Measurements from ENCODE around the gene PCDHGA5.

The PCDHGA5 gene

DNA sequence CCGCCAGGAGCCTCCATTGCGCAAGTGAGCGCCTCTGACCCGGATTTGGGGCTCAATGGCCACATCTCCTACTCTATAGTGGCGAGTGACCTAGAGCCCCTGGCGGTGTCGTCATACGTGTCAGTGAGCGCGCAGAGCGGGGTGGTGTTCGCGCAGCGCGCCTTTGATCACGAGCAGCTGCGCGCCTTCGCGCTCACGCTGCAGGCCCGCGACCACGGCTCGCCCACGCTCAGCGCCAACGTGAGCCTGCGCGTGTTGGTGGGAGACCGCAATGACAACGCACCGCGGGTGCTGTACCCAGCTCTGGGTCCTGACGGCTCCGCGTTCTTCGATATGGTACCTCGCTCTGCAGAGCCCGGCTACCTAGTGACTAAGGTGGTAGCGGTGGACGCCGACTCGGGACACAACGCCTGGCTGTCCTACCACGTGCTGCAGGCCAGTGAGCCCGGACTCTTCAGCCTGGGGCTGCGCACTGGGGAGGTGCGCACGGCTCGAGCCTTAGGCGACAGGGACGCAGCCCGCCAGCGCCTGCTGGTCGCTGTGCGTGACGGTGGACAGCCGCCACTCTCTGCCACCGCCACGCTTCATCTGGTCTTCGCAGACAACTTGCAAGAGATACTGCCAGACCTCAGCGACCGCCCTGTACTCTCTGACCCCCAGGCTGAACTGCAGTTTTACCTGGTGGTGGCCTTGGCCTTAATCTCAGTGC, 45.8 kb downstream of the PCDHGA5 start:
- no peak for DNase-seq
- Histone ChIP-seq H3K14ac (ENCODE audit: low read length in 2 of 2) (peak overlapping the region in 1 of 2 experiments; percentile 81), H3K79me1 (replicated peaks; ENCODE audit: low read length, poor library complexity, severe bottlenecking) (peaks cover 32% of the 10 kb centered on the region), H3K27me3 (ENCODE audit: control insufficient read depth in 1 of 2, insufficient read depth in 1 of 2, low read length in 2 of 2) (peaks cover 0 to 17% of the 10 kb centered on the region in 2 experiments), H3K18ac (ENCODE audit: low read depth in 1 of 2, low read length in 2 of 2) (no peak overlapping the region), H3K4me1 (ENCODE audit: control insufficient read depth, insufficient read depth, low read depth, low read length) (peaks cover 2% of the 10 kb centered on the region), H2BK12ac (ENCODE audit: low read length in 2 of 2) (peak overlapping the region in 1 of 2 experiments; percentile 3), H3K36me3 (ENCODE audit: control insufficient read depth in 1 of 2, insufficient read depth in 2 of 2, low read depth in 1 of 2, low read length in 2 of 2) (peaks cover 0 to 32% of the 10 kb centered on the region in 2 experiments), H3K4ac (ENCODE audit: low read depth in 1 of 2, low read length in 2 of 2) (no peak overlapping the region), H2AK5ac (ENCODE audit: low read length, severe bottlenecking) (no peak overlapping the region), H3K4me3 (ENCODE audit: insufficient read depth in 1 of 2, low read depth in 1 of 2, low read length in 2 of 2) (peak overlapping the region; percentile 20 to 35), H3K4me2 (ENCODE audit: low read length, poor library complexity, severe bottlenecking) (no peak overlapping the region), H2BK15ac (ENCODE audit: low read depth, poor library complexity, severe bottlenecking) (no peak overlapping the region), H3K27ac (ENCODE audit: low read length, poor library complexity, severe bottlenecking) (no peak overlapping the region), H2BK120ac (ENCODE audit: low read depth, low read length) (no peak overlapping the region), H3K9ac (ENCODE audit: low read length) (no peak overlapping the region), H4K91ac (ENCODE audit: low read length) (peak overlapping the region; percentile 16), H3K9me3 (ENCODE audit: control insufficient read depth, low read length) (peaks cover 26% of the 10 kb centered on the region), H2BK5ac (ENCODE audit: low read depth, low read length, poor library complexity, severe bottlenecking) (no peak overlapping the region), H2AFZ (ENCODE audit: low read depth, low read length) (no peak overlapping the region), H4K8ac (ENCODE audit: low read length) (no peak overlapping the region), H3K23ac (ENCODE audit: low read length in 2 of 2) (no peak overlapping the region)
- WGBS = 99% methylated on average over 64 of the region's 64 CpGs

DNA sequence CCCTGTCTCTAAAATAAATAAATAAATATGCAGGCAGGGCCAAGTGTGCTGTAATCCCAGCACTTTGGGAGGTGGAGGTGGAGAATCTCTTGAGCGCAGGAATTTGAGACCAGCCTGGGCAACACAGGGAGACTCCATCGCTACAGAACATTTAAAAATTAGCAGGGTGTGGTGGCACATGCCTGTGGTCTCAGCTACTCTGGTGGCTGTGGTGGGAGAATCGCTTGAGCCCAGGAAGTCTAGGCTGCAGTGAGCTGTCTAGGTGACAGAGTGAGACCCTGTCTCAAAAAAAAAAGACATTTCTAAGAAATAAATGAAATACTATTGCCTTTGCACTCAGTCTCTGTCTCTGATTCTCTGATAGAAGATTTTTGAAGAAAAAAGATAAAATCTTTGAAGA, 47.6 kb downstream of the PCDHGA5 start:
- no peak overlapping the region for H4K8ac ChIP-seq (ENCODE audit: low read length)
- 95% methylated on average over 3 of the region's 3 CpGs for WGBS

DNA sequence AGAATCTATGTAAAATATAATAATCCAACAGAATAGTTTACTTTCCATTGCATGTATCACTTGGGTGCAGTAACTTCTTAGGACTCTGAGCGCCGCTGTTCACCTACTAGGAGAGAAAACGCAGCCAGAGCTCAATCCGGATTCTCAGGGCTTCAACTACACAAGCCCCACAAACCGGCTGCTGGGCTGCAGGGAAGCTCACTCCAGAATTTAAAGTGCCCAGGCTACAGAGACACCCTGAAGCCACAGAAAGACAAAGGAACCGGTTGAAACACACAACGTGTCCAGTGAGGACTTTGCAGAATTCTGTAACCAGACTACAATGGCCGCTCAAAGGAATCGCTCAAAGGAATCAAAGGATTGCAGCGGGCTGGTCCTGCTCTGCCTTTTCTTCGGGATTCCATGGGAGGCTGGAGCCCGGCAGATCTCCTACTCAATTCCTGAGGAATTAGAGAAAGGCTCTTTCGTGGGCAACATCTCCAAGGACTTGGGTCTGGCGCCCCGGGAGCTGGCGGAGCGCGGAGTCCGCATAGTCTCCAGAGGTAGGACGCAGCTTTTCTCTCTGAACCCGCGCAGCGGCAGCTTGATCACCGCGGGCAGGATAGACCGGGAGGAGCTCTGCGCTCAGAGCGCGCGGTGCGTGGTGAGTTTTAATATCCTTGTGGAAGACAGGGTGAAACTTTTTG, 49.0 kb downstream of the PCDHGA5 start, which contains the start of gene PCDHGA10:
PCDHGA10 (plus strand) TSS at position 134 of the 686 bp plus-strand sequence; CDS start at position 323, 189 bp downstream.
- Histone ChIP-seq H2BK120ac (ENCODE audit: low read depth, low read length) (no peak within 1 kb of the TSS), H2BK12ac (ENCODE audit: low read length in 2 of 2) (no peak within 1 kb of the TSS), H3K27ac (ENCODE audit: low read length, poor library complexity, severe bottlenecking) (no peak within 1 kb of the TSS), H2AK5ac (ENCODE audit: low read length, severe bottlenecking) (no peak within 1 kb of the TSS), H3K14ac (ENCODE audit: low read length in 2 of 2) (no peak within 1 kb of the TSS), H2BK15ac (ENCODE audit: low read depth, poor library complexity, severe bottlenecking) (no peak within 1 kb of the TSS), H3K36me3 (ENCODE audit: control insufficient read depth in 1 of 2, insufficient read depth in 2 of 2, low read depth in 1 of 2, low read length in 2 of 2) (peaks cover 0 to 36% of the 10 kb centered on the region in 2 experiments), H3K27me3 (ENCODE audit: control insufficient read depth in 1 of 2, insufficient read depth in 1 of 2, low read length in 2 of 2) (peaks cover 0 to 17% of the 10 kb centered on the region in 2 experiments), H3K23ac (ENCODE audit: low read length in 2 of 2) (no peak within 1 kb of the TSS), H3K18ac (ENCODE audit: low read depth in 1 of 2, low read length in 2 of 2) (no peak within 1 kb of the TSS), H3K4me2 (ENCODE audit: low read length, poor library complexity, severe bottlenecking) (no peak within 1 kb of the TSS), H3K4ac (ENCODE audit: low read depth in 1 of 2, low read length in 2 of 2) (no peak within 1 kb of the TSS), H4K91ac (ENCODE audit: low read length) (no peak within 1 kb of the TSS), H2AFZ (ENCODE audit: low read depth, low read length) (no peak within 1 kb of the TSS), H3K9ac (ENCODE audit: low read length) (peak within 1 kb of the TSS; percentile 85), H3K79me1 (replicated peaks; ENCODE audit: low read length, poor library complexity, severe bottlenecking) (peaks cover 34% of the 10 kb centered on the region), H2BK5ac (ENCODE audit: low read depth, low read length, poor library complexity, severe bottlenecking) (no peak within 1 kb of the TSS), H3K4me1 (ENCODE audit: control insufficient read depth, insufficient read depth, low read depth, low read length) (peaks cover 2% of the 10 kb centered on the region), H3K9me3 (ENCODE audit: control insufficient read depth, low read length) (peaks cover 16% of the 10 kb centered on the region), H3K4me3 (ENCODE audit: insufficient read depth in 1 of 2, low read depth in 1 of 2, low read length in 2 of 2) (peak within 1 kb of the TSS; percentile 18 to 87), H4K8ac (ENCODE audit: low read length) (no peak within 1 kb of the TSS)
- DNase-seq = peak; percentile 77
- WGBS = 80% methylated on average over 31 of the region's 31 CpGs

More for the DNA sequence above, 47.6 kb downstream of the PCDHGA5 start:
- peak; percentile 4 for DNase-seq
- Histone ChIP-seq H3K27me3 (ENCODE audit: control insufficient read depth in 1 of 2, insufficient read depth in 1 of 2, low read length in 2 of 2) (peaks cover 0 to 17% of the 10 kb centered on the region in 2 experiments), H2BK5ac (ENCODE audit: low read depth, low read length, poor library complexity, severe bottlenecking) (no peak overlapping the region), H2BK12ac (ENCODE audit: low read length in 2 of 2) (no peak overlapping the region), H3K79me1 (replicated peaks; ENCODE audit: low read length, poor library complexity, severe bottlenecking) (peaks cover 34% of the 10 kb centered on the region), H3K4ac (ENCODE audit: low read depth in 1 of 2, low read length in 2 of 2) (no peak overlapping the region), H3K9ac (ENCODE audit: low read length) (no peak overlapping the region), H3K23ac (ENCODE audit: low read length in 2 of 2) (no peak overlapping the region), H3K27ac (ENCODE audit: low read length, poor library complexity, severe bottlenecking) (no peak overlapping the region), H4K91ac (ENCODE audit: low read length) (no peak overlapping the region), H2AFZ (ENCODE audit: low read depth, low read length) (no peak overlapping the region), H2BK120ac (ENCODE audit: low read depth, low read length) (no peak overlapping the region), H3K4me3 (ENCODE audit: insufficient read depth in 1 of 2, low read depth in 1 of 2, low read length in 2 of 2) (no peak overlapping the region), H3K36me3 (ENCODE audit: control insufficient read depth in 1 of 2, insufficient read depth in 2 of 2, low read depth in 1 of 2, low read length in 2 of 2) (peaks cover 0 to 38% of the 10 kb centered on the region in 2 experiments), H2BK15ac (ENCODE audit: low read depth, poor library complexity, severe bottlenecking) (no peak overlapping the region), H3K4me1 (ENCODE audit: control insufficient read depth, insufficient read depth, low read depth, low read length) (peaks cover 2% of the 10 kb centered on the region), H2AK5ac (ENCODE audit: low read length, severe bottlenecking) (no peak overlapping the region), H3K4me2 (ENCODE audit: low read length, poor library complexity, severe bottlenecking) (no peak overlapping the region), H3K14ac (ENCODE audit: low read length in 2 of 2) (no peak overlapping the region), H3K18ac (ENCODE audit: low read depth in 1 of 2, low read length in 2 of 2) (no peak overlapping the region), H3K9me3 (ENCODE audit: control insufficient read depth, low read length) (peaks cover 22% of the 10 kb centered on the region)

DNA sequence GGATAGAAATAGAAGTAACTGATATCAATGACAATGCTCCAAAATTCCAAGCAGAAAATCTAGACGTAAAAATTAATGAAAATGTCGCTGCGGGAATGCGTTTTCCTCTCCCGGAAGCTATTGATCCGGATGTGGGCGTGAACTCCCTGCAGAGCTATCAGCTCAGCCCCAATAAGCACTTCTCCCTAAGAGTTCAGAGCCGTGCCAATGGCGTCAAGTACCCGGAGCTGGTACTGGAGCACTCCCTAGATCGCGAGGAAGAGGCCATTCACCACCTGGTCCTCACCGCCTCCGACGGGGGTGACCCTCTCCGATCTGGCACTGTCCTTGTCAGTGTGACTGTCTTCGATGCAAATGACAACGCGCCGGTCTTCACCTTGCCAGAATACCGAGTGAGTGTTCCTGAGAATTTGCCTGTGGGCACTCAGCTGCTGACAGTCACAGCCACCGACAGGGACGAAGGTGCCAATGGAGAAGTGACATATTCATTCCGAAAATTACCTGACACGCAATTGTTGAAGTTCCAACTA, 49.6 kb downstream of the PCDHGA5 start:
- 77% methylated on average over 23 of the region's 25 CpGs for WGBS
- no peak overlapping the region for H2BK5ac ChIP-seq (ENCODE audit: low read depth, low read length, poor library complexity, severe bottlenecking)
- H2AK5ac ChIP-seq (ENCODE audit: low read length, severe bottlenecking) = no peak overlapping the region
- no peak overlapping the region for H4K91ac ChIP-seq (ENCODE audit: low read length)
- peaks cover 0 to 37% of the 10 kb centered on the region in 2 experiments for H3K36me3 ChIP-seq (ENCODE audit: control insufficient read depth in 1 of 2, insufficient read depth in 2 of 2, low read depth in 1 of 2, low read length in 2 of 2)
- no peak overlapping the region for H3K18ac ChIP-seq (ENCODE audit: low read depth in 1 of 2, low read length in 2 of 2)
- H2BK120ac ChIP-seq (ENCODE audit: low read depth, low read length) = no peak overlapping the region
- peak overlapping the region in 1 of 2 experiments; percentile 87 for H3K4me3 ChIP-seq (ENCODE audit: insufficient read depth in 1 of 2, low read depth in 1 of 2, low read length in 2 of 2)
- no peak overlapping the region for H2BK12ac ChIP-seq (ENCODE audit: low read length in 2 of 2)
- no peak overlapping the region for H3K4ac ChIP-seq (ENCODE audit: low read depth in 1 of 2, low read length in 2 of 2)
- H3K4me2 ChIP-seq (ENCODE audit: low read length, poor library complexity, severe bottlenecking) = no peak overlapping the region
- no peak overlapping the region for H2AFZ ChIP-seq (ENCODE audit: low read depth, low read length)
- H3K27me3 ChIP-seq (ENCODE audit: control insufficient read depth in 1 of 2, insufficient read depth in 1 of 2, low read length in 2 of 2) = peaks cover 0 to 16% of the 10 kb centered on the region in 2 experiments
- no peak overlapping the region for H3K27ac ChIP-seq (ENCODE audit: low read length, poor library complexity, severe bottlenecking)
- H2BK15ac ChIP-seq (ENCODE audit: low read depth, poor library complexity, severe bottlenecking) = no peak overlapping the region
- H3K14ac ChIP-seq (ENCODE audit: low read length in 2 of 2) = no peak overlapping the region
- peak; percentile 12 for DNase-seq
- H3K4me1 ChIP-seq (ENCODE audit: control insufficient read depth, insufficient read depth, low read depth, low read length) = peaks cover 4% of the 10 kb centered on the region
- peaks cover 37% of the 10 kb centered on the region for H3K79me1 ChIP-seq (replicated peaks; ENCODE audit: low read length, poor library complexity, severe bottlenecking)
- peak overlapping the region; percentile 85 for H3K9ac ChIP-seq (ENCODE audit: low read length)
- no peak overlapping the region for H4K8ac ChIP-seq (ENCODE audit: low read length)
- no peak overlapping the region for H3K23ac ChIP-seq (ENCODE audit: low read length in 2 of 2)
- peaks cover 13% of the 10 kb centered on the region for H3K9me3 ChIP-seq (ENCODE audit: control insufficient read depth, low read length)
